K562 (cell line): ENCODE data around the gene MUC22. TPM values are rescaled to one million over a fixed set of nuclear protein-coding genes. Genes with fewer than 3 reads are reported as not detected.

Source experiments
- ATAC-seq: fragments of 200-7000 bp; cut with Tn5 transposase; 3 replicates; pipeline ENCODE4 v1.9.1; 2020; ENCODE audit warnings: moderate library complexity
- BruUV-seq: library from RNA; stranded (reverse); fragments of 400-500 nt; replicated peaks from 2 replicates; lab custom pipeline; 2021; lab: Mats Ljungman, UMichigan
- CTCF ChIA-PET: fragments of 300-600 bp; formaldehyde crosslinking; extraction: SDS; loops from one replicate; lab custom pipeline; 2021; ENCODE audit warnings: low intra/inter-chr PET ratio; lab: Yijun Ruan, JAX
- POLR2A ChIA-PET: fragments of 300-600, 350-650 bp; sonication (Branson Sonifier 250); formaldehyde crosslinking; extraction: SDS; loops from one replicate; lab custom pipeline; 2021; ENCODE audit warnings: antibody characterized with exemption, inconsistent platforms; lab: Yijun Ruan, JAX
- DNase-seq, 4 experiments: peaks; one replicate each; pipeline versions ENCODE4 v3.0.0 to v3.0.0-alpha.2; 2011 to 2018; ENCODE audit warnings: low spot score in 3 of 4, mixed read lengths in 3 of 4; ENCODE audit errors: extremely low read depth in 1 of 4
- FAIRE-seq: peaks from 2 replicates; lab custom pipeline; 2011; peaks lifted over from hg19 to GRCh38; lab: Jason Lieb, UNC
- H2AFZ ChIP-seq: 2 replicates; pipeline ENCODE4 v1.6.0; 2011; ENCODE audit warnings: low read depth, low read length, control low read depth, inconsistent platforms
- H3K27ac ChIP-seq: fragments of 200-600 bp; 3 replicates; pipeline ENCODE4 v1.8.0; 2011; ENCODE audit warnings: low read depth, mild to moderate bottlenecking, control low read depth, inconsistent platforms, low read length, moderate library complexity, mixed read lengths; ENCODE audit errors: extremely low read depth
- H3K27me3 ChIP-seq, 2 experiments: fragments of 300-600 bp in 1 of 2; 2 replicates in 1 of 2; 3 replicates in 1 of 2; pipeline versions ENCODE4 v1.6.0 to v1.8.0; 2011; ENCODE audit warnings: inconsistent platforms in 2 of 2, low read length in 2 of 2, mild to moderate bottlenecking in 1 of 2, mixed read lengths in 1 of 2, moderate library complexity in 1 of 2; ENCODE audit not compliant: control insufficient read depth in 2 of 2, insufficient read depth in 2 of 2
- H3K36me3 ChIP-seq: fragments of 300-600 bp; 3 replicates; pipeline ENCODE4 v1.8.0; 2011; ENCODE audit warnings: mild to moderate bottlenecking, low read length, inconsistent platforms; ENCODE audit not compliant: control insufficient read depth, insufficient read depth
- H3K4me1 ChIP-seq, 2 experiments: fragments of 200-600 bp in 1 of 2; replicated peaks in 1 of 2; 2 replicates in 1 of 2; 3 replicates in 1 of 2; pipeline versions ENCODE4 v1.5.1 to v1.8.0; 2011; ENCODE audit warnings: inconsistent platforms in 2 of 2, low read length in 2 of 2, mild to moderate bottlenecking in 1 of 2, mixed read lengths in 1 of 2, moderate library complexity in 1 of 2; ENCODE audit not compliant: control insufficient read depth in 2 of 2, insufficient read depth in 2 of 2
- H3K4me2 ChIP-seq: 2 replicates; pipeline ENCODE4 v1.6.1; 2011; ENCODE audit warnings: low read length, control low read depth, inconsistent platforms, mixed read lengths; ENCODE audit not compliant: insufficient read depth
- H3K4me3 ChIP-seq: fragments of 200-600 bp; sonication (generic), shearing (Covaris generic); 2 replicates; pipeline ENCODE4 v1.5.1; 2016; ENCODE audit warnings: control low read depth, inconsistent platforms
- H3K79me2 ChIP-seq: fragments of 200-600 bp; 3 replicates; pipeline ENCODE4 v1.8.0; 2011; ENCODE audit warnings: low read length, inconsistent platforms; ENCODE audit not compliant: control insufficient read depth, insufficient read depth
- H3K9ac ChIP-seq, 2 experiments: 2 replicates each; pipeline versions ENCODE4 v1.6.0 to v1.6.1; 2011; ENCODE audit warnings: low read depth in 2 of 2, low read length in 2 of 2, control low read depth in 1 of 2, inconsistent platforms in 1 of 2, mild to moderate bottlenecking in 1 of 2, mixed read lengths in 1 of 2; ENCODE audit not compliant: insufficient read depth in 1 of 2
- H3K9me1 ChIP-seq: one replicate; pipeline ENCODE4 v1.6.0; 2011; ENCODE audit warnings: inconsistent platforms, mild to moderate bottlenecking, low read length, moderate library complexity; ENCODE audit not compliant: control insufficient read depth, insufficient read depth
- H3K9me3 ChIP-seq: replicated peaks from 2 replicates; pipeline ENCODE4 v1.5.1; 2011; ENCODE audit warnings: low read depth, low read length, inconsistent platforms; ENCODE audit not compliant: control insufficient read depth, insufficient read depth
- H4K20me1 ChIP-seq: replicated peaks from 2 replicates; pipeline ENCODE4 v1.6.1; 2011; ENCODE audit warnings: low read length, inconsistent platforms, mixed read lengths; ENCODE audit not compliant: control insufficient read depth, insufficient read depth
- ATF7 ChIP-seq: fragments of 450-650 bp; IDR thresholded peaks from 2 replicates; pipeline ENCODE4 v1.7.1; 2014; ENCODE audit warnings: mild to moderate bottlenecking, moderate library complexity
- CHD1 ChIP-seq: fragments of 200-600 bp; sonication (generic); IDR thresholded peaks from one replicate; pipeline ENCODE4 v1.6.1; 2012; ENCODE audit warnings: mild to moderate bottlenecking, moderate library complexity, low read length, inconsistent platforms
- DEAF1 ChIP-seq: fragments of 450-650 bp; formaldehyde crosslinking; IDR thresholded peaks from 2 replicates; pipeline ENCODE4 v1.4.0; 2020; ENCODE audit warnings: mild to moderate bottlenecking, moderate library complexity
- HMG20A ChIP-seq: fragments of 450-650 bp; formaldehyde crosslinking; conservative IDR thresholded peaks from 2 replicates; pipeline ENCODE4 v1.4.0; 2020; ENCODE audit warnings: mild to moderate bottlenecking, mixed read lengths
- KLF16 ChIP-seq: IDR thresholded peaks from 2 replicates; pipeline ENCODE4 v1.6.1; 2016; ENCODE audit warnings: antibody characterized with exemption
- MITF ChIP-seq: IDR thresholded peaks from 2 replicates; pipeline ENCODE4 v1.6.1; 2014; ENCODE audit warnings: antibody characterized with exemption
- MLX ChIP-seq, 2 experiments: fragments of 450-650 bp in 1 of 2; sonication (generic) in 1 of 2; formaldehyde crosslinking; conservative IDR thresholded peaks; 2 replicates each; pipeline versions ENCODE4 v1.4.0 to v1.8.1; 2020 to 2022; ENCODE audit warnings: mild to moderate bottlenecking in 1 of 2, missing genetic modification reagents in 1 of 2
- PPARD ChIP-seq: fragments of 250-450 bp; sonication (Bioruptor Pico); IDR thresholded peaks from 2 replicates; pipeline ENCODE4 v1.8.0; 2022; ENCODE audit warnings: inconsistent platforms, mild to moderate bottlenecking, moderate library complexity
- RUNX1 ChIP-seq: sonication (generic); IDR thresholded peaks from 2 replicates; pipeline ENCODE4 v1.6.1; 2016; ENCODE audit warnings: antibody characterized with exemption, low read depth
- TRIM24 ChIP-seq, 2 experiments: fragments of 450-650 bp; IDR thresholded peaks; 2 replicates each; pipeline ENCODE4 v1.6.1; 2016
- YY1 ChIP-seq, 3 experiments: IDR thresholded peaks; 2 replicates each; pipeline ENCODE4 v1.6.1; 2011; ENCODE audit warnings: low read length in 2 of 3, mild to moderate bottlenecking in 2 of 3, moderate library complexity in 2 of 3, borderline replicate concordance in 1 of 3, control low read depth in 1 of 3, low read depth in 1 of 3; ENCODE audit not compliant: insufficient read depth in 3 of 3, insufficient replicate concordance in 2 of 3, control insufficient read depth in 1 of 3, insufficient read length in 1 of 3; ENCODE audit errors: extremely low read depth in 1 of 3
- ZBTB8A ChIP-seq: fragments of 450-650 bp; IDR thresholded peaks from 2 replicates; pipeline ENCODE4 v1.6.1; 2018; ENCODE audit warnings: mild to moderate bottlenecking, moderate library complexity; ENCODE audit not compliant: partially characterized antibody
- ZNF197 ChIP-seq: fragments of 200-800 bp; sonication (Bioruptor generic); IDR thresholded peaks from 2 replicates; pipeline ENCODE4 v1.6.1; 2016; ENCODE audit warnings: low read depth, missing genetic modification characterization, missing compliant biosample characterization
- ZNF224 ChIP-seq: sonication (generic); formaldehyde crosslinking; IDR thresholded peaks from 2 replicates; pipeline ENCODE4 v1.8.0; 2022; ENCODE audit warnings: mild to moderate bottlenecking, missing genetic modification reagents
- ZNF395 ChIP-seq: fragments of 200-800 bp; sonication (Bioruptor generic); IDR thresholded peaks from 2 replicates; pipeline ENCODE4 v1.6.1; 2017; ENCODE audit warnings: missing genetic modification characterization, missing compliant biosample characterization
- ZNF551 ChIP-seq: fragments of 250-450 bp; sonication (Bioruptor Pico); IDR thresholded peaks from 2 replicates; pipeline ENCODE4 v1.5.0; 2021; ENCODE audit warnings: mild to moderate bottlenecking, moderate library complexity
- ZNF766 ChIP-seq: fragments of 200-800 bp; sonication (Bioruptor generic); conservative IDR thresholded peaks from 2 replicates; pipeline ENCODE4 v1.6.1; 2016; ENCODE audit warnings: missing genetic modification characterization, missing compliant biosample characterization
- ZZZ3 ChIP-seq: fragments of 450-650 bp; IDR thresholded peaks from 2 replicates; pipeline ENCODE4 v1.6.1; 2016; ENCODE audit warnings: antibody characterized with exemption, mild to moderate bottlenecking, moderate library complexity
- WGBS: fragments of 100-300 bp; shearing (Covaris generic); methylation state at CpG from one replicate; pipeline ENCODE4 v1.1.6; 2016; ENCODE audit warnings: low coverage, mixed read lengths; ENCODE audit not compliant: insufficient coverage; ENCODE audit errors: missing lambda C conversion rate; 5-methylcytosine and 5-hydroxymethylcytosine counted together
- in situ Hi-C: fragments of 300-500 bp; cut with MboI; formaldehyde crosslinking; loops from 4 replicates; pipeline ENCODE4 v1.15.0; 2018; ENCODE audit warnings: inconsistent platforms, mixed read lengths
- intact Hi-C: fragments of 100-400 bp; cut with micrococcal nuclease; formaldehyde crosslinking; loops from 2 replicates; pipeline ENCODE4 v1.14.2; 2022
- polyA plus RNA-seq, 8 experiments: library from polyadenylated mRNA; depleted of rRNA in 4 of 8; stranded (reverse) in 5 of 8; unstranded in 3 of 8; fragments of >200 nt; fragmentation: Nextera tagmentation in 2 of 8; fragmentation: Illumina TruSeq in 1 of 8; extraction: Ambion mirVana in 2 of 8; extraction: Trizol in 1 of 8; gene quantifications; 2 replicates each; pipeline versions ENCODE4 v1.2.1 to v1.2.3, GENCODE V29; 2011 to 2014; ENCODE audit warnings: inconsistent platforms in 1 of 8, missing spikeins in 1 of 8
- total RNA-seq, 7 experiments: library from RNA; depleted of rRNA in 6 of 7; stranded (reverse); fragments of >200 nt in 6 of 7; fragmentation: Illumina TruSeq in 2 of 7; extraction: Trizol in 2 of 7; gene quantifications; 2 replicates each; pipeline versions ENCODE4 v1.2.1 to v1.2.3, GENCODE V29; 2011 to 2021; ENCODE audit warnings: low replicate concordance in 1 of 7

Gene MUC22
- total and polyA plus RNA-seq, 9 of the 15 experiments (the other 6 are each of a cell fraction or from before 2014, with no cell fraction given): 0.01 to 0.03 TPM; not detected in 7

GRCh38 chr6:30963641-30964040 lies 46.6 kb upstream of the MUC22 start:
- in situ Hi-C loops: no loop called here
- no TSS peak for BruUV-seq
- TF ChIP-seq YY1 (IDR thresholded peaks at IDR 0.05; ENCODE audit: borderline replicate concordance in 1 of 3, control insufficient read depth in 1 of 3, extremely low read depth in 1 of 3, insufficient read depth in 3 of 3, insufficient read length in 1 of 3, insufficient replicate concordance in 2 of 3, low read depth in 1 of 3, low read length in 2 of 3) (no peak), KLF16 (no peak), ZZZ3 (no peak), ZNF551 (CRISPR knock-in tag) (no peak), DEAF1 (CRISPR knock-in tag) (no peak), ZNF197 (CRISPR knock-in tag) (no peak), TRIM24 (IDR thresholded peaks at IDR 0.05) (no peak), PPARD (CRISPR knock-in tag) (no peak), HMG20A (CRISPR knock-in tag) (no peak), CHD1 (no peak), ZNF766 (CRISPR knock-in tag) (no peak), RUNX1 (no peak), ZNF224 (CRISPR knock-in tag) (no peak), MITF (no peak), ZBTB8A (no peak), MLX (CRISPR knock-in tag; conservative IDR thresholded peaks at IDR 0.05) (no peak), ZNF395 (CRISPR knock-in tag) (no peak), ATF7 (no peak)

More at GRCh38 chr6:30963641-30964040, 46.6 kb upstream of the MUC22 start:
- DNase-seq: no peak
- Histone ChIP-seq H3K4me3 (no peak overlapping the region), H3K27ac (no peak overlapping the region), H3K4me2 (no peak overlapping the region), H3K9ac (no peak overlapping the region), H3K27me3 (peaks cover 26 to 50% of the 10 kb centered on the region in 2 experiments; a peak in 4 of 5 replicates), H4K20me1 (no peaks in the 10 kb centered on the region), H3K36me3 (no peaks in the 10 kb centered on the region), H2AFZ (no peak overlapping the region), H3K79me2 (no peaks in the 10 kb centered on the region), H3K9me3 (no peaks in the 10 kb centered on the region), H3K4me1 (no peaks in the 10 kb centered on the region), H3K9me1 (no peaks in the 10 kb centered on the region)
- no peak for ATAC-seq
- ChIA-PET POLR2A (interaction anchor here (1.4 kb wide), 1 partner anchor 11 kb away, joined by 4 read pairs; no protein-coding TSS in a partner anchor), CTCF (no interaction called here)
- intact Hi-C loops: no loop called here
- WGBS: 10% methylated on average over 6 of the region's 6 CpGs
- no peak for FAIRE-seq
